HuH-7.5 (cell line): ENCODE data around the gene PARD3B.

Experiments
- DNase-seq: peaks from one replicate; pipeline ENCODE4 v3.0.0; 2011; ENCODE audit warnings: low spot score

The PARD3B gene

GRCh38 chr2:205058409-205058808 lies 513.1 kb downstream of the PARD3B start:
- no peak for DNase-seq

- no peak for DNase-seq
Measured at GRCh38 chr2:205060269-205060668, 515.0 kb downstream of the PARD3B start.

GRCh38 chr2:205066081-205066480 lies 520.8 kb downstream of the PARD3B start:
- DNase-seq = no peak

- no peak for DNase-seq
Measured at GRCh38 chr2:205069928-205070327, 524.7 kb downstream of the PARD3B start.

GRCh38 chr2:205070889-205071288 lies 525.6 kb downstream of the PARD3B start:
- no peak for DNase-seq

GRCh38 chr2:205073433-205074020 lies 528.3 kb downstream of the PARD3B start:
- DNase-seq = no peak

- DNase-seq = no peak
Measured at GRCh38 chr2:205076405-205076804, 531.1 kb downstream of the PARD3B start.

GRCh38 chr2:205077159-205077558 lies 531.9 kb downstream of the PARD3B start:
- no peak for DNase-seq

GRCh38 chr2:205078762-205079161 lies 533.5 kb downstream of the PARD3B start:
- DNase-seq = no peak

- no peak for DNase-seq
Measured at GRCh38 chr2:205079173-205079572, 533.9 kb downstream of the PARD3B start.

GRCh38 chr2:205086662-205087061 lies 541.4 kb downstream of the PARD3B start:
- DNase-seq = no peak

- DNase-seq = no peak
Measured at GRCh38 chr2:205087862-205088261, 542.6 kb downstream of the PARD3B start.

- DNase-seq = no peak
Measured at GRCh38 chr2:205089958-205090357, 544.7 kb downstream of the PARD3B start.

GRCh38 chr2:205091411-205091810 lies 546.1 kb downstream of the PARD3B start:
- no peak for DNase-seq

- no peak for DNase-seq
Measured at GRCh38 chr2:205094031-205094430, 548.8 kb downstream of the PARD3B start.

- DNase-seq = no peak
Measured at GRCh38 chr2:205103699-205104098, 558.4 kb downstream of the PARD3B start.

GRCh38 chr2:205107810-205108209 lies 562.5 kb downstream of the PARD3B start:
- no peak for DNase-seq

- DNase-seq = no peak
Measured at GRCh38 chr2:205115511-205115910, 570.2 kb downstream of the PARD3B start.

GRCh38 chr2:205117125-205117524 lies 571.9 kb downstream of the PARD3B start:
- DNase-seq = no peak

- DNase-seq = no peak
Measured at GRCh38 chr2:205119136-205119535, 573.9 kb downstream of the PARD3B start.

- no peak for DNase-seq
Measured at GRCh38 chr2:205128726-205129125, 583.5 kb downstream of the PARD3B start.

- DNase-seq = no peak
Measured at GRCh38 chr2:205129531-205129930, 584.3 kb downstream of the PARD3B start.

- no peak for DNase-seq
Measured at GRCh38 chr2:205130111-205130829, 585.0 kb downstream of the PARD3B start.

- DNase-seq = no peak
Measured at GRCh38 chr2:205133544-205133943, 588.3 kb downstream of the PARD3B start.
